GM12878 (cell line): ENCODE data around the gene NRG4. TPM values are rescaled to one million over a fixed set of nuclear protein-coding genes. Genes with fewer than 3 reads are reported as not detected.

ENCODE experiments used
- ATAC-seq: fragments of 200-7000 bp; cut with Tn5 transposase; 3 replicates; pipeline ENCODE4 v1.9.1; 2020; ENCODE audit warnings: mild to moderate bottlenecking, moderate library complexity
- BruUV-seq: library from RNA; stranded (reverse); fragments of 400-500 nt; replicated peaks from 2 replicates; lab custom pipeline; 2021; lab: Mats Ljungman, UMichigan
- CTCF ChIA-PET: fragments of 300-600 bp; sonication (Branson Sonifier 250); formaldehyde crosslinking; extraction: SDS; loops from one replicate; lab custom pipeline; 2021; ENCODE audit warnings: inconsistent platforms; lab: Yijun Ruan, JAX
- POLR2A ChIA-PET: fragments of 350-600 bp; formaldehyde crosslinking; extraction: SDS; loops from one replicate; lab custom pipeline; 2021; ENCODE audit warnings: inconsistent platforms; lab: Charles Lee
- RAD21 ChIA-PET: fragments of 300-600 bp; sonication (Branson Sonifier 250); formaldehyde crosslinking; loops from one replicate; lab custom pipeline; 2023; ENCODE audit warnings: antibody characterized with exemption; ENCODE audit not compliant: unreplicated experiment; lab: Charles Lee
- SMC1A ChIA-PET: fragments of 300-600 bp; sonication (Branson Sonifier 250); formaldehyde crosslinking; loops from one replicate; lab custom pipeline; 2023; ENCODE audit not compliant: unreplicated experiment, uncharacterized antibody; lab: Charles Lee
- DNase-seq: peaks from one replicate; pipeline ENCODE4 v3.0.0-alpha.2; 2011; ENCODE audit warnings: low read depth, low spot score
- FAIRE-seq: peaks from 3 replicates; lab custom pipeline; 2011; peaks lifted over from hg19 to GRCh38; lab: Jason Lieb, UNC
- H2AFZ ChIP-seq: 2 replicates; pipeline ENCODE4 v1.6.0; 2011; ENCODE audit warnings: low read depth, low read length, control low read depth; ENCODE audit not compliant: control insufficient read depth
- H3K27ac ChIP-seq: 2 replicates; pipeline ENCODE4 v1.5.1; 2011; ENCODE audit warnings: control low read depth; ENCODE audit not compliant: control insufficient read depth, insufficient read depth
- H3K27me3 ChIP-seq, 2 experiments: replicated peaks in 1 of 2; 2 replicates each; pipeline versions ENCODE4 v1.6.0 to v1.6.1; 2011; ENCODE audit warnings: low read length in 1 of 2; ENCODE audit not compliant: control insufficient read depth in 2 of 2, insufficient read depth in 2 of 2
- H3K36me3 ChIP-seq, 2 experiments: 2 replicates each; pipeline ENCODE4 v1.5.1; 2011; ENCODE audit warnings: low read length in 1 of 2; ENCODE audit not compliant: control insufficient read depth in 2 of 2, insufficient read depth in 2 of 2
- H3K4me1 ChIP-seq: 2 replicates; pipeline ENCODE4 v1.6.1; 2011; ENCODE audit warnings: mild to moderate bottlenecking, low read length, moderate library complexity, mixed read lengths; ENCODE audit not compliant: control insufficient read depth, insufficient read depth
- H3K4me2 ChIP-seq: 2 replicates; pipeline ENCODE4 v1.6.0; 2011; ENCODE audit warnings: control low read depth; ENCODE audit not compliant: control insufficient read depth, insufficient read depth
- H3K4me3 ChIP-seq: fragments of 200-600 bp; sonication (generic); 2 replicates; pipeline ENCODE4 v1.5.1; 2016
- H3K79me2 ChIP-seq: 2 replicates; pipeline ENCODE4 v1.6.0; 2011; ENCODE audit warnings: low read length; ENCODE audit not compliant: control insufficient read depth, insufficient read depth
- H3K9ac ChIP-seq: 2 replicates; pipeline ENCODE4 v1.8.0; 2011; ENCODE audit warnings: low read length, control low read depth, mixed read lengths; ENCODE audit not compliant: control insufficient read depth, insufficient read depth
- H3K9me3 ChIP-seq: replicated peaks from 3 replicates; pipeline ENCODE4 v1.5.1; 2011; ENCODE audit warnings: mild to moderate bottlenecking, low read length; ENCODE audit not compliant: control insufficient read depth, insufficient read depth
- H4K20me1 ChIP-seq: 2 replicates; pipeline ENCODE4 v1.6.0; 2011; ENCODE audit not compliant: control insufficient read depth, insufficient read depth
- SMAD1 ChIP-seq: fragments of 450-650 bp; IDR thresholded peaks from 2 replicates; pipeline ENCODE4 v1.6.1; 2018; ENCODE audit warnings: mild to moderate bottlenecking, low read depth; ENCODE audit not compliant: partially characterized antibody
- ZNF622 ChIP-seq: fragments of 450-650 bp; IDR thresholded peaks from 2 replicates; pipeline ENCODE4 v1.6.1; 2017; ENCODE audit warnings: mild to moderate bottlenecking, inconsistent platforms
- WGBS: methylation state at CpG from one replicate; pipeline ENCODE4 v1.1.6; 2016; ENCODE audit warnings: low lambda C conversion rate; ENCODE audit not compliant: insufficient replicate concordance, insufficient coverage; ENCODE audit errors: missing lambda C conversion rate; 5-methylcytosine and 5-hydroxymethylcytosine counted together
- in situ Hi-C: fragments of 300-500 bp; cut with MboI; formaldehyde crosslinking; loops from 9 replicates; pipeline ENCODE4 v1.14.3; 2018; ENCODE audit warnings: mixed read lengths
- intact Hi-C: fragments of 100-400 bp; cut with micrococcal nuclease; formaldehyde crosslinking; loops from one replicate; pipeline ENCODE4 v1.14.2; 2022; ENCODE audit not compliant: unreplicated experiment
- polyA plus RNA-seq, 11 experiments: library from polyadenylated mRNA; depleted of rRNA in 4 of 11; unstranded in 6 of 11; stranded (reverse) in 5 of 11; fragments of >200 nt; fragmentation: Nextera tagmentation in 4 of 11; fragmentation: Illumina TruSeq in 1 of 11; extraction: Ambion mirVana in 4 of 11; extraction: Trizol in 1 of 11; gene quantifications; 1 replicate in 1 of 11; 2 replicates in 10 of 11; pipeline versions ENCODE4 v1.2.1 to v1.2.3, GENCODE V29; 2011 to 2016; ENCODE audit warnings: inconsistent platforms in 2 of 11, missing spikeins in 2 of 11, low read depth in 1 of 11
- total RNA-seq, 4 experiments: library from RNA; depleted of rRNA in 3 of 4; stranded (reverse); fragments of >200 nt in 3 of 4; fragmentation: Illumina TruSeq in 1 of 4; extraction: Trizol in 1 of 4; gene quantifications; 2 replicates each; pipeline versions ENCODE4 v1.2.1 to v1.2.3, GENCODE V29; 2013 to 2021
- TF ChIP-seq, protein P1 (sequence below): fragments of 450-650 bp; IDR thresholded peaks from 2 replicates; pipeline ENCODE4 v1.6.1; 2014; ENCODE audit warnings: mild to moderate bottlenecking
- TF ChIP-seq, protein P2 (sequence below): IDR thresholded peaks from 2 replicates; pipeline ENCODE4 v1.6.1; 2011; ENCODE audit warnings: borderline replicate concordance, low read depth, mild to moderate bottlenecking, moderate library complexity, mixed read lengths, low read length; ENCODE audit not compliant: insufficient read depth; ENCODE audit errors: extremely low read length

Gene NRG4
- total and polyA plus RNA-seq, 10 of the 15 experiments (the other 5 are each of a cell fraction or from before 2014, with no cell fraction given): 0.76 to 8.3 (median 5.5) TPM

DNA sequence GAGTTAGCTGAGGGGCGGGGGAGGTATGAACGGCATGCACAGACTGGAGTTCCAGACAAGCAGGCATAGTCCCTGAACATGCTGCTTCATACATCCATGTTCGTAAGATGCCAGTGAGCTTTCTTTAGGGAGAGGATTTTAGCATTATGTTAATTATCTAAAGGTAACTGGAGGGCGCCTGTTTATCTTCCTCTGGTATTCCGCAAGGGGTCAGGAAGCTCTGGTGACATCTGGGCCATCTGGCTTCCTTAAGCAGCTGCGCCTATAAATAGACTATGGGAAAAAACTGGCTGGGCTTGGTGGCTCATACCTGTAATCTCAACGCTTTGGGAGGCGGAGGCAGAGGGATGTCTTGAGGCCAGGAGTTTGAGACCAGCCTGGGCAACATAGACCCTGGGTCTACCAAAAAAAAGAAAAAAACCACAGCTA lies 110.1 kb downstream of the NRG4 start (continued):
- no peak for TF ChIP-seq ZNF622

DNA sequence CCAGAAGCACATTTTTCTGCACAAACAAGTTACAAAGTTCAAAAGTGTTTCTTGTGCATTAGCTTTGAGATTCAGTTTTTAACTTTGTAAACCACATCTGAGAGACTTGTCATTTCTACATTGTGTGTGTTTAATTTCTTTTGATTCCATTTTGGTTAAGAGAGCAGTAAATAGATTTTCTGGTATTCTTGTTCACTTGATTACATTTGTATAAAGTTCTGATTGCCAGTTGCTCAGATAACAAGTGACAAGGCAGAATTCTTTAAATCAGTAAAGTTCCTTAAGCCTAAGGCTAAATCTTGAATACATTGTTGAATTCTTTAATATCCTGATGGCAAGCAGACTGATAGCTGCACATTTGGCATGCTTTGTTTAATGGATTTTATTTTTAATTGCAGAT lies 111.6 kb downstream of the NRG4 start:
- Histone ChIP-seq H3K4me3 (no peak overlapping the region), H3K27ac (no peak overlapping the region), H3K4me1 (no peaks in the 10 kb centered on the region)
- DNase-seq (no peak), FAIRE-seq (no peak), ATAC-seq (no peak)
- intact Hi-C loops: loop anchor here (5.0 kb wide), 1 partner anchor 53 kb away; no protein-coding TSS in a partner anchor
- TF ChIP-seq, protein P1, sequence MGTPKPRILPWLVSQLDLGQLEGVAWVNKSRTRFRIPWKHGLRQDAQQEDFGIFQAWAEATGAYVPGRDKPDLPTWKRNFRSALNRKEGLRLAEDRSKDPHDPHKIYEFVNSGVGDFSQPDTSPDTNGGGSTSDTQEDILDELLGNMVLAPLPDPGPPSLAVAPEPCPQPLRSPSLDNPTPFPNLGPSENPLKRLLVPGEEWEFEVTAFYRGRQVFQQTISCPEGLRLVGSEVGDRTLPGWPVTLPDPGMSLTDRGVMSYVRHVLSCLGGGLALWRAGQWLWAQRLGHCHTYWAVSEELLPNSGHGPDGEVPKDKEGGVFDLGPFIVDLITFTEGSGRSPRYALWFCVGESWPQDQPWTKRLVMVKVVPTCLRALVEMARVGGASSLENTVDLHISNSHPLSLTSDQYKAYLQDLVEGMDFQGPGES: no peak
- no peak for TF ChIP-seq SMAD1
- TF ChIP-seq, all 136 proteins: peak for 0
- CTCF ChIA-PET: no interaction called here
- no TSS peak for BruUV-seq
- no peak overlapping the region for H3K4me2 ChIP-seq
- peaks cover 0 to 3% of the 10 kb centered on the region in 2 experiments; a peak in 2 of 4 replicates for H3K36me3 ChIP-seq
- SMC1A ChIA-PET: no interaction called here
- H3K9me3 ChIP-seq: no peaks in the 10 kb centered on the region
- POLR2A ChIA-PET: no interaction called here
- H4K20me1 ChIP-seq: no peaks in the 10 kb centered on the region
- no peak overlapping the region for H2AFZ ChIP-seq
- RAD21 ChIA-PET: no interaction called here
- H3K9ac ChIP-seq: no peak overlapping the region
- H3K27me3 ChIP-seq: no peaks in the 10 kb centered on the region
- H3K79me2 ChIP-seq: peaks cover 16% of the 10 kb centered on the region
- in situ Hi-C loops: no loop called here

DNA sequence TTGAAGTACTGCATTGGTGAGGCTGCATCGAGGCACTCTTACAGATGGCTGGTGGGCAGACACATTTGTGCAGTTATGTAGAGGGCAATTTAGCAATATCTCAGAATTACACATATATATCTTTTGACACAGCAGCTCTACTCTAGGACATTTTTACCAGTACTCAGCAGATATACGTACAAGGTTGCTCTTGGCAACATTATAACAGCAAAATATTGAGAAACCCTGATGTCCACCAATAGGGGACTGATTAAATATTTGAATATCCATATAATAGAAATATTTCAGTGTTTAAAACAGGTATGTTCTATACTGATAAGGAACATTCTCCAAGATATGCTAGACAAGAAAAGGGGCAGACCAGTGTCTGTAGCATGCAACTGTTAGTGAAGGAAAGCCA lies 116.5 kb downstream of the NRG4 start:
- Histone ChIP-seq H3K27me3 (no peaks in the 10 kb centered on the region), H3K4me3 (no peak overlapping the region), H3K27ac (no peak overlapping the region), H3K9ac (no peak overlapping the region), H3K4me1 (no peaks in the 10 kb centered on the region), H3K79me2 (no peaks in the 10 kb centered on the region), H3K4me2 (no peak overlapping the region), H3K36me3 (peaks cover 0 to 3% of the 10 kb centered on the region in 2 experiments; a peak in 3 of 4 replicates), H2AFZ (no peak overlapping the region), H3K9me3 (no peaks in the 10 kb centered on the region), H4K20me1 (no peaks in the 10 kb centered on the region)
- no TSS peak for BruUV-seq
- ATAC-seq: no peak
- FAIRE-seq: no peak
- in situ Hi-C loops: no loop called here
- 100% methylated on average over 2 of the region's 2 CpGs for WGBS
- ChIA-PET RAD21 (no interaction called here), SMC1A (interaction anchor here (1.1 kb wide), 1 partner anchor 243 kb away, joined by 3 read pairs; no protein-coding TSS in a partner anchor), CTCF (no interaction called here), POLR2A (no interaction called here)
- no peak for DNase-seq
- intact Hi-C loops: no loop called here
- TF ChIP-seq, protein P2, sequence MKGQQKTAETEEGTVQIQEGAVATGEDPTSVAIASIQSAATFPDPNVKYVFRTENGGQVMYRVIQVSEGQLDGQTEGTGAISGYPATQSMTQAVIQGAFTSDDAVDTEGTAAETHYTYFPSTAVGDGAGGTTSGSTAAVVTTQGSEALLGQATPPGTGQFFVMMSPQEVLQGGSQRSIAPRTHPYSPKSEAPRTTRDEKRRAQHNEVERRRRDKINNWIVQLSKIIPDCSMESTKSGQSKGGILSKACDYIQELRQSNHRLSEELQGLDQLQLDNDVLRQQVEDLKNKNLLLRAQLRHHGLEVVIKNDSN: no peak
